Retinal pigment epithelial cell (primary cell): ENCODE results near the gene GARNL3.
A peak's percentile ranks its signal among the peaks of the same experiment; 100 is the strongest.

ENCODE experiments used
- DNase-seq: peaks from one replicate; pipeline ENCODE4 v3.0.0-alpha.2; 2010; ENCODE audit warnings: low read depth
- H3K4me3 ChIP-seq: 2 replicates; pipeline ENCODE4 v1.5.1; 2011; ENCODE audit warnings: mild to moderate bottlenecking, low read length, control low read depth, moderate library complexity
- TF ChIP-seq, protein P1 (sequence below): conservative IDR thresholded peaks from 2 replicates; pipeline ENCODE4 v1.5.1; 2011; ENCODE audit warnings: low read depth, low read length, control low read depth, inconsistent platforms

GARNL3 gene

DNA sequence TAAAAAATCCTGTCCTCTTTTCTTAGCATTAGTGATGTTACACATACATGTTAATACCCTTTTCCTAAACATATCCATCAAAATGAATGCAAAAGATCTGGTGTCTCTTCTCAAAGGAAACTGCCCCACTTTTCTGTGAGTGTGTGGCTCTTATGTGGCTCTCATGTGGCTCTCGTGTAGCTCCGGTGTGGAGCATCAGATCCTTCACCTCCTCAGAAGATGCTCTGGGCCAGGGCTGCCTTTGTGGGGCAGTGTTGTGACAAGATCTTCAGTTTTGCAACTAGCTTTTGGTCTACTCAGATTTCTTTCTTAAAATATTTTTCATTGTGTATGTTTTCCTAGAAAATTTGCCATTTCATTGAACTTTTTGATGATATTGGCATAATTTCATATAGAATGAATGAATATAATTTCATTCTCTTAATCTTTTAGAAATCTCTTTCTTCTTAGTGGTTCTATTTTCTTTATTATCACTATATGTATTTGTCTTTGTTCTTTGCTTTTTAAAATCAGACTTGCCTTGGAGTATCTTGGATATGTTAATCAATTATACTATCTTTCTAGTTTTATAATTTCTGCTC, 19.4 kb downstream of the GARNL3 start:
- no peak overlapping the region for H3K4me3 ChIP-seq
- DNase-seq, result no peak
- TF ChIP-seq, protein P1, sequence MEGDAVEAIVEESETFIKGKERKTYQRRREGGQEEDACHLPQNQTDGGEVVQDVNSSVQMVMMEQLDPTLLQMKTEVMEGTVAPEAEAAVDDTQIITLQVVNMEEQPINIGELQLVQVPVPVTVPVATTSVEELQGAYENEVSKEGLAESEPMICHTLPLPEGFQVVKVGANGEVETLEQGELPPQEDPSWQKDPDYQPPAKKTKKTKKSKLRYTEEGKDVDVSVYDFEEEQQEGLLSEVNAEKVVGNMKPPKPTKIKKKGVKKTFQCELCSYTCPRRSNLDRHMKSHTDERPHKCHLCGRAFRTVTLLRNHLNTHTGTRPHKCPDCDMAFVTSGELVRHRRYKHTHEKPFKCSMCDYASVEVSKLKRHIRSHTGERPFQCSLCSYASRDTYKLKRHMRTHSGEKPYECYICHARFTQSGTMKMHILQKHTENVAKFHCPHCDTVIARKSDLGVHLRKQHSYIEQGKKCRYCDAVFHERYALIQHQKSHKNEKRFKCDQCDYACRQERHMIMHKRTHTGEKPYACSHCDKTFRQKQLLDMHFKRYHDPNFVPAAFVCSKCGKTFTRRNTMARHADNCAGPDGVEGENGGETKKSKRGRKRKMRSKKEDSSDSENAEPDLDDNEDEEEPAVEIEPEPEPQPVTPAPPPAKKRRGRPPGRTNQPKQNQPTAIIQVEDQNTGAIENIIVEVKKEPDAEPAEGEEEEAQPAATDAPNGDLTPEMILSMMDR, result peak; percentile 20

DNA sequence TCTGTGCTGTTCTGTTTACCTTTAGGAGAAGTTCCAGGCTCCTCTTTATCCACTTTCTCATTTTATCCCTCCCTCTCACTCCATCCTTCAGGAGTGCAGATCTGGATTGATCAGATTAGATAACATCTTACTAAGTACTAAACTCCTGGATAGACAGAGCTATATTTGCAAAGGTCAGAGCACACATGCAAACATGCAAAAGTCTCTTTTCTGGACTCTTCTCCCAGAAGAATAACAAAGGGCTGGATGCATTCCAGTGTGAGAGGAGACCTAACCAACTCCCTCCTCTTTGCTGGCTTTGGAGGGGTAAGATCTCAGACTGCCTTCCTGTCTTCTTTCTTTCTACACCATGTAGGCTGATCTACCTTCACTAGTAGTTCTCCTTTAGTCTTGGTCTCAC, 21.4 kb downstream of the GARNL3 start:
- TF ChIP-seq, protein P1, result no peak
- no peak for DNase-seq
- H3K4me3 ChIP-seq, result no peak overlapping the region

DNA sequence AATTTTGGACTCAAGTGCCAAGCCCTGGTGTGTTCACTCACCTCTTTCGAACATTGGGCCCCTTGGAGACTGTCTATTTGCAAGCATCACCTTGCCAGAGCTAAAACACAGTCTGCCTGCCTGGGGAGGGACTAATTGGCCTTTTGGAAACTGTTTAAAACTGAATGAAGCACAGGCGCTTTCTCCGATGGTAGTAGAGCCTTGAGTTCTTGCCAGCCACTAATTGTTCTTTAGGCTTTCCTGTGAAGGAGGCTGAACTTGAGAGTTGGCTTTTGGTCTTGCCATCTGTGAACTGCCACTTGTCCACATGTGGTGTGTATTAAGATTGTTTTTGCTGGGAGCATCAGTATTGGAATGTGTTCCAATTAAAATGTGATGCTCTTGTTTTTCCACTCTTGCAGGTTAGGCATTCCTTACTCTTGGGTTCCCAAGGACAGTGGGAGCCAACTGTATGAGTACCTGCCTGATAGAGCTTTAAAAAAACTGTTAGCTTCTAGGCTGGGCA, 26.0 kb downstream of the GARNL3 start:
- DNase-seq, result no peak
- TF ChIP-seq, protein P1, result no peak

GRCh38 chr9:127291246-127291778, 26.7 kb downstream of the GARNL3 start:
- no peak for DNase-seq
- H3K4me3 ChIP-seq, result no peak overlapping the region
- TF ChIP-seq, protein P1, result no peak

More for the DNA sequence above, 26.0 kb downstream of the GARNL3 start:
- H3K4me3 ChIP-seq, result no peak overlapping the region

DNA sequence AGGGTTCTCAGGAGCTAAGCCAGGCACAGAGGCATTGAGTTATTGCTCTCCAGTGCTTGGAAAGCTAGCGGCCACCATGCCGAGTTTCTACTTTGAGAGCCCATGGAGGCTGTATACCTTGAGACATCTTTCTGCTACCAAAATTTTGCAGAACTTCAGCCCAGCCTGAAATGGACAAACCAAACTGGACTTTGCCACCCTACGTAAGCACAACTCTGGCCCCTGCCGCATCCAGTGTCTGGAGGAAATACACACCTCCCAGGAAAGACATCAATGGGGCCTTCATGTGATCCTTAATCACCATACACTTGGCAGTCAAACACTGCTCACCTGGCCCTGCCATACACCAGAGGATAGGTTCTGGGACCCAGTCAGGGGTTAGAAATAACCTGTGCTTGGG, 27.8 kb downstream of the GARNL3 start:
- DNase-seq, result no peak
- no peak overlapping the region for H3K4me3 ChIP-seq
- TF ChIP-seq, protein P1, result no peak

DNA sequence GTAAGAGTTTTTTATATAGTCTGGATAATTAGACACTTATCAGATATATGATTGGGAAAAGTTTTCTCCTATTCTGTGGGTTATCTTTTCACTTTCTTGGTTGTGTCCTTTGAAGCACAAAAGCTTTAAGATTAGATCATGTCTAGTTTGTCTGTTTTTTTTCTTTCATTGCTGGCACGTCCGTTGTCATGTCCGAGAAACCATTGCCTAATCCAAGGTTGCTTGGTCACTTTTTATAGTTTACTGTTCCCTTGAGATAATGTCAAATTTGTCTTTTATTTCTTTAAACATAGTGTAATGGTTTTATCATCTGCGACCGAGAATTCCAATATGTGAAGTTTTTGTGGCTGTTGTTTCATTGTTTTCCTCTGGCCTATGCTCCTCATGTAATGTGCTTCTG, 28.8 kb downstream of the GARNL3 start:
- H3K4me3 ChIP-seq, result no peak overlapping the region
- TF ChIP-seq, protein P1, result no peak
- DNase-seq, result no peak

DNA sequence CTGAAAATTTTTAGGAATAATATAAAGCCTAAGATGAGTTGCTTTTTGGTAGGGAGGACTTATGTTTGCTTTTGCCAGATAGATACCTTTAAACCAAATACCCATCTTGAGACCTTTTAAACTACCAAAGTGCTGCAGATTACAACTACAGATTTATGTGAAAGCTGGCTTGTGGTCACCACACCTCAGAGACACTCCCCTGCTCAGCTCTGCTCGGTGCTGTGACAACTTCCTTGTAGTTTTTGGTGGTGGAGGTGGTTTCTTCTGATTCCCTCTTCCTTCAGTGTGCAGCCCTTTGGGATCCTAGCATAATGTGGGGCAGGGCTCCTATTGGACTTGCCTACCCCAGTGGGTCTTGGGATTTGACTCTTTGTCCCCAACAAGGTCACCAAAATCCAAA, 29.2 kb downstream of the GARNL3 start:
- no peak for DNase-seq
- H3K4me3 ChIP-seq, result no peak overlapping the region
- TF ChIP-seq, protein P1, result no peak
